Measurements from ENCODE around the gene CYP27C1. TPM values are rescaled to one million over a fixed set of nuclear protein-coding genes. Genes with fewer than 3 reads are reported as not detected.

The CYP27C1 gene
- total and polyA plus RNA-seq, 9 of the 15 experiments (the other 6 are each of a cell fraction or from before 2014, with no cell fraction given) = not detected

DNA sequence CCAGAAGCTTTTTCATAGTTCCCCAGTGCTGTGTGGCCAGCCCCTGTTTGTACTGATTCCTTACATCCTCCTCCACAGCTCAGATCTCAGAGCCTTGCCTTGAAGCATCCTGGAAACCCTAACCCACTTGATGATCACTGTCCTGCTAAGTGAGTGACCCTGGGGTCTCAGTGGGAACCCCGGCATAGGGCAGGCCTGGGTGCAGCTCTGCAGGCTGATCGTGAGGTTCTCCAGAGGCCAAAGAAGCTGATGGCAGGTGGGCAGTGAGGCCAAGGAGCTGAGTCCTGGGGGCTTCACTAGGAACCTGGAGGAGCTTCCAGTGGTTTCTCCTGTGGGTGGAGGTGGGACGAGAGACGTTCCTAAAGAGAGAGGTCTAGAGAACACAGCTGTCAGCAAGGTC, 65.7 kb downstream of the CYP27C1 start (continued):
- TF ChIP-seq, protein P1, sequence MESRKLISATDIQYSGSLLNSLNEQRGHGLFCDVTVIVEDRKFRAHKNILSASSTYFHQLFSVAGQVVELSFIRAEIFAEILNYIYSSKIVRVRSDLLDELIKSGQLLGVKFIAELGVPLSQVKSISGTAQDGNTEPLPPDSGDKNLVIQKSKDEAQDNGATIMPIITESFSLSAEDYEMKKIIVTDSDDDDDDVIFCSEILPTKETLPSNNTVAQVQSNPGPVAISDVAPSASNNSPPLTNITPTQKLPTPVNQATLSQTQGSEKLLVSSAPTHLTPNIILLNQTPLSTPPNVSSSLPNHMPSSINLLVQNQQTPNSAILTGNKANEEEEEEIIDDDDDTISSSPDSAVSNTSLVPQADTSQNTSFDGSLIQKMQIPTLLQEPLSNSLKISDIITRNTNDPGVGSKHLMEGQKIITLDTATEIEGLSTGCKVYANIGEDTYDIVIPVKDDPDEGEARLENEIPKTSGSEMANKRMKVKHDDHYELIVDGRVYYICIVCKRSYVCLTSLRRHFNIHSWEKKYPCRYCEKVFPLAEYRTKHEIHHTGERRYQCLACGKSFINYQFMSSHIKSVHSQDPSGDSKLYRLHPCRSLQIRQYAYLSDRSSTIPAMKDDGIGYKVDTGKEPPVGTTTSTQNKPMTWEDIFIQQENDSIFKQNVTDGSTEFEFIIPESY (CRISPR knock-in tag; IDR thresholded peaks at IDR 0.05) = no peak
- TF ChIP-seq, protein P2, sequence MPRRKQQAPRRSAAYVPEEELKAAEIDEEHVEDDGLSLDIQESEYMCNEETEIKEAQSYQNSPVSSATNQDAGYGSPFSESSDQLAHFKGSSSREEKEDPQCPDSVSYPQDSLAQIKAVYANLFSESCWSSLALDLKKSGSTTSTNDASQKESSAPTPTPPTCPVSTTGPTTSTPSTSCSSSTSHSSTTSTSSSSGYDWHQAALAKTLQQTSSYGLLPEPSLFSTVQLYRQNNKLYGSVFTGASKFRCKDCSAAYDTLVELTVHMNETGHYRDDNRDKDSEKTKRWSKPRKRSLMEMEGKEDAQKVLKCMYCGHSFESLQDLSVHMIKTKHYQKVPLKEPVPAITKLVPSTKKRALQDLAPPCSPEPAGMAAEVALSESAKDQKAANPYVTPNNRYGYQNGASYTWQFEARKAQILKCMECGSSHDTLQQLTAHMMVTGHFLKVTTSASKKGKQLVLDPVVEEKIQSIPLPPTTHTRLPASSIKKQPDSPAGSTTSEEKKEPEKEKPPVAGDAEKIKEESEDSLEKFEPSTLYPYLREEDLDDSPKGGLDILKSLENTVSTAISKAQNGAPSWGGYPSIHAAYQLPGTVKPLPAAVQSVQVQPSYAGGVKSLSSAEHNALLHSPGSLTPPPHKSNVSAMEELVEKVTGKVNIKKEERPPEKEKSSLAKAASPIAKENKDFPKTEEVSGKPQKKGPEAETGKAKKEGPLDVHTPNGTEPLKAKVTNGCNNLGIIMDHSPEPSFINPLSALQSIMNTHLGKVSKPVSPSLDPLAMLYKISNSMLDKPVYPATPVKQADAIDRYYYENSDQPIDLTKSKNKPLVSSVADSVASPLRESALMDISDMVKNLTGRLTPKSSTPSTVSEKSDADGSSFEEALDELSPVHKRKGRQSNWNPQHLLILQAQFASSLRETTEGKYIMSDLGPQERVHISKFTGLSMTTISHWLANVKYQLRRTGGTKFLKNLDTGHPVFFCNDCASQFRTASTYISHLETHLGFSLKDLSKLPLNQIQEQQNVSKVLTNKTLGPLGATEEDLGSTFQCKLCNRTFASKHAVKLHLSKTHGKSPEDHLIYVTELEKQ (CRISPR knock-in tag; IDR thresholded peaks at IDR 0.05) = no peak
- TF ChIP-seq TAF1 (IDR thresholded peaks at IDR 0.05; ENCODE audit: control insufficient read depth, extremely low read depth, insufficient read depth, low read length, severe bottlenecking) = no peak
- TF ChIP-seq, protein P3, sequence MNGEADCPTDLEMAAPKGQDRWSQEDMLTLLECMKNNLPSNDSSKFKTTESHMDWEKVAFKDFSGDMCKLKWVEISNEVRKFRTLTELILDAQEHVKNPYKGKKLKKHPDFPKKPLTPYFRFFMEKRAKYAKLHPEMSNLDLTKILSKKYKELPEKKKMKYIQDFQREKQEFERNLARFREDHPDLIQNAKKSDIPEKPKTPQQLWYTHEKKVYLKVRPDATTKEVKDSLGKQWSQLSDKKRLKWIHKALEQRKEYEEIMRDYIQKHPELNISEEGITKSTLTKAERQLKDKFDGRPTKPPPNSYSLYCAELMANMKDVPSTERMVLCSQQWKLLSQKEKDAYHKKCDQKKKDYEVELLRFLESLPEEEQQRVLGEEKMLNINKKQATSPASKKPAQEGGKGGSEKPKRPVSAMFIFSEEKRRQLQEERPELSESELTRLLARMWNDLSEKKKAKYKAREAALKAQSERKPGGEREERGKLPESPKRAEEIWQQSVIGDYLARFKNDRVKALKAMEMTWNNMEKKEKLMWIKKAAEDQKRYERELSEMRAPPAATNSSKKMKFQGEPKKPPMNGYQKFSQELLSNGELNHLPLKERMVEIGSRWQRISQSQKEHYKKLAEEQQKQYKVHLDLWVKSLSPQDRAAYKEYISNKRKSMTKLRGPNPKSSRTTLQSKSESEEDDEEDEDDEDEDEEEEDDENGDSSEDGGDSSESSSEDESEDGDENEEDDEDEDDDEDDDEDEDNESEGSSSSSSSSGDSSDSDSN (IDR thresholded peaks at IDR 0.05; ENCODE audit: borderline replicate concordance in 1 of 2, low read depth in 2 of 2, low read length in 2 of 2) = no peak
